ENCODE measurements around the gene RBM7.

DNA sequence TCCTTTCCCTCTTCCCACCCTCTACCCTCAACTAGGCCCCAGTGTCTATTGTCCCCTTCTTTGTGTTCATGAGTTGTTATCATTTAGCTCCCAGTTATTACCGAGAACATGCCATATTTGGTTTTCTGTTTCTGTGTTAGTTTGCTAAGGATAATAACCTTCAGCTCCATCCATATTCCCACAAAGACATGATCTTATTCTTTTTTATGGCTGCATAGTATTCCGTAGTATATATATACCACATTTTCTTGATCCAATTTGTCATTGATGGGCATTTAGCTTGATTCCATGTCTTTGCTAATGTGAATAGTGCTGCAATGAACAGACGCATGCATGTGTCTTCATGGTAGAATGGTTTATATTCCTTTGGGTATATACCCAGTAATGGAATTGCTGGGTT is 18.0 kb upstream of the RBM7 start:
- no peak for TF ChIP-seq CTCF (IDR thresholded peaks at IDR 0.05; ENCODE audit: low read length)
- no peak for TF ChIP-seq EZH2 (optimal IDR thresholded peaks at IDR 0.05; ENCODE audit: low read depth, low read length)

Measured in MM.1S (cell line).